Measurements from ENCODE around the gene GCM1.

GCM1 gene

DNA sequence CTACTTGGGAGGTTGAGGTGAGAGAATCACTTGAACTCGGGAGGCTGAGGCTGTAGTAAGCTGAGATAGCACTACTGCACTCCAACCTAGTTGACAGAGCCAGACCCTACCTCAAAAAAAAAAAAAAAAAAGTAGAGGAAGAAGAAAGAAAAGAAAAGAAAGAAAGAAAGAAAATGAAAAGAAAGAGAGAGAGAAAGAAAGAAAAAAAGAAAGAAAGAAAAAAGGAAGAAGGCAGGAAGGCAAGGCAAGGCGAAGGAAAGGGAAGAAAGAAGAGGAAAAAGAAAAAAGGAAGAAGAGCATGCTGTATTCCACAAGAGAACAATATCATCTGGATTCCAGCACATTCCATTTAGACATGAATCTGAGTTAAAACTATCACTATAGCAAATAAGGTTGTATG, 3.8 kb downstream of the GCM1 start:
- no peak for DNase-seq

DNA sequence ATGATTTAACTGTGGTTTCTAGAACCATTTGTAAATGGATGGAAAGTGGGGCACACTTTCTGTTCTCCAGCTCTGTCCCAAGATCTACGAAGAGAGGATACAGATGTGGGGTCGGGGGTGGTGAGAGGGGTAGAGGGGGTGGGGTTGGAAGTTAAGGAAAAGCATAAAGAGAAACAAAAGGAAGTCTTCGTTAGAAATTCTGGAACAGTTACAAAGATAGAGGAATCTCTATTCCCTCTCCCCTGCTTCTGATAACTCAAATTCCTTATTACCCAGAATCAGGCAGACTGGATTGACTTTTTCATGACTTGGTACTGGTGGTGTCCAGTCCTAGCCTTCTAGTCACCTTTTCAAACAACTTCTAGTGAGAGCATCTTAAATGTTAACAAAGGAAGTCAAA, 4.9 kb downstream of the GCM1 start:
- no peak for DNase-seq

DNA sequence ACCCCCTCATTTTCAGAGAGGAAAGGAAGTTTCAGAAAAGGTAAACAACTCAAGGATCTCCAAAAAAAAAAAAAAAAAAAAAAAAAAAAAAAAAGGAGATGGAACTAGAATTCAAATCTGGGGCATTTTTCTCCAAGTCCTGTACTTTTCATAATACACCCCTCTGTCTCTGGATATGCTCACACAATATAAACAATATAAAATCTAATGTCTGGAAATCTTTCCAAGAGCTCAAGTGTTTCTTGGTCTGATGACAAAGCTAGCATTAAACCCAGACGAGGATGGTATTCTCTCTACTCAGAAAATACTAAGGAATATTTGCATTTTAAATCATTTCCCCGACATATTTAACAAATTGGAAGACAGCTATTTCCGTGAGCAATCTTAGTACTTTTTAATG, 5.8 kb downstream of the GCM1 start:
- no peak for DNase-seq

- DNase-seq: no peak
These were observed 8.7 kb downstream of the GCM1 start for GRCh38 chr6:53139841-53140413.

GRCh38 chr6:53136000-53136609, 12.5 kb downstream of the GCM1 start:
- DNase-seq: no peak

- DNase-seq: no peak
These were observed 13.9 kb downstream of the GCM1 start for GRCh38 chr6:53134601-53135235.

DNA sequence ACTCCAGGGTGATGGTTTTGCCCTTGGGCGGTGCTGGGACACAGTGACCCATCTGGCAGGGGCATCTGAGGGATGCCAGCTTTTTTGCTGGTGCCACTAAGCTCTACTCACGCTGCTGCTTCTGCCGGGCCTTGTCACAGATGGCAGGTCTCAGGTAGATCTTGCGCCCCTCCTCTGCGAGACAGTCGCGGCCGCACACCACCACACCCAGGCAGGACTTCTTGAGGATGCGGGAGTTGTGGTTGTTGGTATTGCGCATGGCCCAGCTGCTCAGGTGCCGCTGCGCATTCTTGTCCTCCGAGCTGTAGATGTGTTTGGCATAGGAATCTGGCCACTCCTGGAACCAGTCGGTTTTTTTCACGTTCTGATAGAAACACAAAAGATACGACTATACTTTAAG, 14.7 kb downstream of the GCM1 start:
- DNase-seq: no peak

- DNase-seq: no peak
These were observed 17.9 kb downstream of the GCM1 start for GRCh38 chr6:53130569-53131290.

DNA sequence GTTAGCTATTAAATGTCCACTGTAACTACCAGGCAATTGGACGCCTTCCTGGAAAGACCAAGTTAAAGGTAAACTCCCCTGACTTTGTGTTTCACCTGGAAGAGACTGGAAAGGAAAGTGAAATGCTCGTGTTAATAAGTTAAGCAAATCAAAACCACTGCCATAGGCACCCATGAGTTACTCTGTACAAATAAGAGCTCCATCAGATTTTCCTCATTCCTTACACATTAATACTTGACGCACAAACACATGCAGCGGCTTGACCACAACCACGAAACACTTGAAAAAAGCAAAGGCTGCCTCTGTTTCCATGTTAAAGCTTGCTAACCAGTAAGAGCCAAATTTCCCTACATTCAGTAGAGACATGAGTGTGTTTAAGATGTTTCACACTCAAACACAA, 19.8 kb downstream of the GCM1 start:
- DNase-seq: no peak

DNA sequence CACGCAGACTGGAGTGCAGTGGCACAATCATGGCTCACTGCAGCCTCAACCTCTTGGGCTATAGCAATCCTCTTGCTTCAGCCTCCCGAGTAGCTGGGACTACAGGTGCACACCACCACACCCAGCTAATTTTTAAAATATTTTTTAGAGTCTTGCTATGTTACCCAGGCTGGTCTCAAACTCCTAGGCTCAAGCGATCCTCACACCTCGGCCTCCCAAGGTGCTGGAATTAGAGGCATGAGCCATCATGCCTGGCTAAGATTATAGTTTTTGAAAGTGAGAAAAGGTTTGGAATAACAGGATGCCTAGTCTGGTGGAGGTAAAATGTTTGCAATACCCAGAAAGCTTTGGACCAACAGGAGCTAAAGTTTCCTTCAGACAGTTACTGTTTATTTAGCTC, 23.4 kb downstream of the GCM1 start:
- no peak for DNase-seq

- no peak for DNase-seq
These were observed 24.4 kb downstream of the GCM1 start for GRCh38 chr6:53124131-53124800.

GRCh38 chr6:53119772-53120409, 28.8 kb downstream of the GCM1 start:
- DNase-seq: peak; percentile 96

GRCh38 chr6:53119349-53119748, 29.3 kb downstream of the GCM1 start:
- DNase-seq: peak; percentile 92

DNA sequence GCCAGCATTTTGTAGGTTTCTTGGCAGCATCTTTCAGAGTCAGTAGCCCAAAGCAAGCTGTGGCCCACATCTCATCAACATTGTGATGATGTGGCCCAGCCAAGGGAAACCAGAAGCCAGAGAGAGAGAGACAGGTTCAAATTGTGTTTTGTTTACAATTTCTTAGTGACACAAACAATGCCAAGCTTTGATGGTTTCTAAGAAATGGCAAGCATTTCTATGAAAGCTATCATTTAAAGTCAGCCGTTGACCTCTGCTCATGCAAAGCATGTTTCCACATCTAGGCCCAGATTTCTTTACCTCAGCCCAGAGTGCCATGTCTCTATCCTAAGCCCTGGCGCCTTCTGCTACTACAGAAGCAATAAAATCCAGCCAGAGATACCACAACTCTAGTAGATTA, 32.9 kb downstream of the GCM1 start:
- peak; percentile 16 for DNase-seq

DNA sequence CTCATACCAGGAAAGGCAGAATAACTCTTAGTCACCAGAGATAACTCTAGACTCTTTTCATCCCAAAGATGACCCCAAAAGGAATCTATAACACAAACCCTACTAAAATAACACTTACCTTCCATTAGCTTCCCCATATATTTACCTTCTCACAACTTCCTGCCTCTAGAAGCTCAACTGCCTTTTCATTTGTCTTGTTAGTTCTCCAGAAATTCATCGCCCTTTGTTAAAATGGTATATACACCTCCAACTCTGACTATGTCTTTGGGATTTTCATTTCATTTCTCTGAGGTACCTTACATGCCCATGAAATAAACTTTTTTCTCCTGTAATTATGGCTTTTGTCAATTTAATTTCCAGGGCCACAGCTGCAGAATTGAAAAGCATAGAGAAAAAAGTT, 33.5 kb downstream of the GCM1 start:
- peak; percentile 31 for DNase-seq

- DNase-seq: no peak
These were observed 34.9 kb downstream of the GCM1 start for GRCh38 chr6:53113742-53114141.

DNA sequence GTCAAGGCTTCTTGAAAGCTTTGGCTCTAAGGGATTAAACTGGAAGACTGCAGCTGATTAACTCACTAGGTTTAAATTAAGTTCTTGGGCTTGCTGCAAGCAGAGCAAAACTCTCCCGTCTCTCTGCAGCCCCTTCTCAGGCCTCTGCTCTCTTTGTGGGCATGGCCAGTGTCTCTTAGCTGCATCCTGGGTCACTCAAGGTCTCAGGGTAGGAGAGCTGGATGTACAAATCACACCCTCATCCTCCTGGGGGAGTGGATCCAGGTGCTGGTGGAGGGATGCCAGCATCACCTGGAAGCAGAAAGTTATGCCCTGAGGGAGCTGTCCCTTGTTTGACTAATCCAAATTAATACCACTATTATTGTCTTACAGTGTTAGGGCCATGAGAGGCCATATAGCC, 35.8 kb downstream of the GCM1 start:
- peak; percentile 55 for DNase-seq

GRCh38 chr6:53112404-53112803, 36.2 kb downstream of the GCM1 start:
- peak; percentile 90 for DNase-seq

GRCh38 chr6:53111865-53112264, 36.8 kb downstream of the GCM1 start:
- peak; percentile 52 for DNase-seq

DNA sequence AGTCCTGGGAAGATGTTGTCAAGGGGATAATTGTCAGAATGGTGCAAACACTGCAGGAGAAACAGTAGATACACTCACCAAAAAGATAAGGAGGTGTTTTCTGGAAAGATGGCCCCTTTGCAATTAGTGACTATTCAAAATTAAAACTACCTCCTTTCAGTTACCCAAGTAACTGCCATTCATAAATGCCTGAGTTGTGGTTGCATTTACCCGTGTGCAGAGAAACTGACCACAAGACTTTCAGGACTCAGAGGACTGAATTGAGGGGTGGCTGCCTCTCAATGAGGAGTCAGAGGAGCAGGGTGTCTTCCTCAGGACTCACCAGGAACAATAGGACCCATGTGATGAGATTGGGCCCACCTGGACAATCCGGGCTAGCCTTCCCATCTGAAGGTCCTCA, 39.0 kb downstream of the GCM1 start:
- no peak for DNase-seq

DNA sequence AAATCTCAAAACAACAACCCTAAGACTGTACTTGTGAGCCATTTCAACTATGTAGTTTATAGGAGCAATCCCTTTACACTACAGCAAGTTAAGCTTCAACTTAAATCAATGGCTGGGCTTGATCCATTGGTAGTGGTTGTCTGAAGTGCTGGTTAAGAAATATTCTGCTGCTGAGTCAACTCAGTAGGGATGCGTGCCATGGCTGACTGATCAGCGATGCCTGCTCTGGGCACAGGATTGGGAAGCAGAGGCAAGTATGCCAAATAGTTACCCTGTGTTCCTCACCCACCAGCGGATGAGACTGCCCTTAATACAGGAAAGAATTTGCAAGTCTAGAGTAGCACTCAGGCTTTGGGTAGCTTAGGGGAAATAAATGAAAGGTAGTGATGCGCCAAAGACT, 41.5 kb downstream of the GCM1 start:
- no peak for DNase-seq

GRCh38 chr6:53104916-53105315, 43.7 kb downstream of the GCM1 start:
- no peak for DNase-seq

Measured in DMS53 (cell line).